GM12891 (cell line): Measurements from ENCODE around the gene PSKH1.

Experiments used
- POLR2A ChIP-seq: IDR thresholded peaks from 2 replicates; pipeline ENCODE4 v1.6.1; 2011; ENCODE audit warnings: low read depth, low read length, control low read depth
- POU2F2 ChIP-seq: IDR thresholded peaks from 2 replicates; pipeline ENCODE4 v1.6.1; 2011; ENCODE audit warnings: low read depth, mild to moderate bottlenecking, control low read depth, low read length, moderate library complexity

DNA sequence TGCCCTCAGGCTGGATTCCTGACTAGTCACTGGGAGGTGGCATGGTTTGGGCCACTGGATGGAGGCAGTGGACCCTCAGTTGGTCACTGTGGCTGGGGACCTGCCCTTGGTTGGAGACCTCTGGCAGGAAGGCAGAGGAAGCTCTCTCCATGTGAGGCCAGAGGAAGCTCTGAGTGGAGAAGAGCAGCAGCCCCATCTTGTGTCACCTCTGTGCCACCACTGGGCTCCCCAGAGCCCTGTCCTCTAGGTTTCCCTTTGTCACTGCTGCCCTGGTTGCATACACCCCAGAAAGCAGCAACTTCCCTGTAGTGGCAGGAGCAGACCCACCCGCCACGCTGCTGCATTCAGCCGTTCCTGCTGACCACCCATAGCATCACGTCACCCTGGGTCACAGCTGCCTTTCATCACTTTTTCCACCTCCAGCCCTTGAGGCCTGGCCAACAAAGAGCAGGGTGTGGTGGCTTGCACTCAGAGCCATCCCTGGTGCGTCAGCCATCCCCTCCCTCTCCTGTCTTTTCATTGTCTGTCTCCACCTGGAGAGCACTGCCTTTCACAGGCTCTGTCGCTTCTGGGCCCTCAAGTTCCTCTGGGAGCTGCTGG lies 26.7 kb downstream of the PSKH1 start:
- no peak for TF ChIP-seq POU2F2
- TF ChIP-seq POLR2A = no peak
